Endodermal cell (in vitro differentiated cells): ENCODE measurements around the gene MEF2D. TPM values are rescaled to one million over a fixed set of nuclear protein-coding genes. Genes with fewer than 3 reads are reported as not detected.

Source experiments
- DNase-seq: peaks from one replicate; pipeline ENCODE4 v3.0.0-alpha.2; 2017
- H3K27ac ChIP-seq: 2 replicates; pipeline ENCODE4 v1.5.1; 2013; ENCODE audit warnings: mild to moderate bottlenecking, low read depth, low read length, moderate library complexity
- H3K27me3 ChIP-seq: 2 replicates; pipeline ENCODE4 v1.6.1; 2013; ENCODE audit warnings: mild to moderate bottlenecking, low read length, moderate library complexity; ENCODE audit not compliant: insufficient read depth, control insufficient read depth, poor library complexity, severe bottlenecking
- H3K36me3 ChIP-seq: 2 replicates; pipeline ENCODE4 v1.7.0; 2013; ENCODE audit warnings: mild to moderate bottlenecking, low read length, moderate library complexity; ENCODE audit not compliant: control insufficient read depth, insufficient read depth
- H3K4me1 ChIP-seq: one replicate; pipeline ENCODE4 v1.7.0; 2013; ENCODE audit warnings: low read length; ENCODE audit not compliant: control insufficient read depth, insufficient read depth
- H3K4me3 ChIP-seq: 2 replicates; pipeline ENCODE4 v1.5.1; 2013; ENCODE audit warnings: mild to moderate bottlenecking, low read length, moderate library complexity
- H3K9ac ChIP-seq: 2 replicates; pipeline ENCODE4 v1.6.1; 2013; ENCODE audit warnings: mild to moderate bottlenecking, low read length, moderate library complexity; ENCODE audit not compliant: poor library complexity, severe bottlenecking; ENCODE audit errors: extremely low read depth
- H3K9me3 ChIP-seq: 2 replicates; pipeline ENCODE4 v1.6.1; 2013; ENCODE audit warnings: mild to moderate bottlenecking, low read length, moderate library complexity; ENCODE audit not compliant: control insufficient read depth
- H3K27ac Mint-ChIP-seq: 2 replicates; pipeline ENCODE4 v1.8.0; 2020; ENCODE audit warnings: mixed read lengths
- H3K27me3 Mint-ChIP-seq: 2 replicates; pipeline ENCODE4 v1.8.0; 2021; ENCODE audit warnings: mild to moderate bottlenecking, mixed read lengths; ENCODE audit not compliant: insufficient read depth
- H3K36me3 Mint-ChIP-seq: 2 replicates; pipeline ENCODE4 v1.8.0; 2020; ENCODE audit warnings: low read depth, mixed read lengths
- H3K4me1 Mint-ChIP-seq: 2 replicates; pipeline ENCODE4 v1.8.0; 2020; ENCODE audit warnings: mixed read lengths
- H3K4me3 Mint-ChIP-seq: 2 replicates; pipeline ENCODE4 v1.8.0; 2020; ENCODE audit warnings: mild to moderate bottlenecking, moderate library complexity, mixed read lengths
- H3K9me3 Mint-ChIP-seq: 2 replicates; pipeline ENCODE4 v1.8.0; 2020; ENCODE audit warnings: mild to moderate bottlenecking, mixed read lengths
- CTCF ChIP-seq: fragments of 200-600 bp; sonication (generic); conservative IDR thresholded peaks from 2 replicates; pipeline ENCODE4 v1.5.0; 2021; ENCODE audit warnings: antibody characterized with exemption, mild to moderate bottlenecking
- WGBS, 2 experiments: methylation state at CpG; one replicate each; pipeline versions ENCODE4 v1.1.5 to v1.1.7; 2013; ENCODE audit warnings: missing lambda C conversion rate in 2 of 2, mixed read lengths in 1 of 2; ENCODE audit not compliant: insufficient coverage in 1 of 2, insufficient read length in 1 of 2; 5-methylcytosine and 5-hydroxymethylcytosine counted together
- total RNA-seq, 2 donors: library from RNA; stranded (reverse); fragmentation: NEBNext Ultra II Directional in 1 of 2; extraction: Animal tissue kit (Norgen Biotek cat#: 25700) in 1 of 2; gene quantifications; 2 replicates in 1 of 2; 3 replicates in 1 of 2; pipeline ENCODE4 v1.2.1, GENCODE V29; 2021

Gene MEF2D
- total RNA-seq, 2 donors from 2014 or later = 10.5 to 12.8 TPM

DNA sequence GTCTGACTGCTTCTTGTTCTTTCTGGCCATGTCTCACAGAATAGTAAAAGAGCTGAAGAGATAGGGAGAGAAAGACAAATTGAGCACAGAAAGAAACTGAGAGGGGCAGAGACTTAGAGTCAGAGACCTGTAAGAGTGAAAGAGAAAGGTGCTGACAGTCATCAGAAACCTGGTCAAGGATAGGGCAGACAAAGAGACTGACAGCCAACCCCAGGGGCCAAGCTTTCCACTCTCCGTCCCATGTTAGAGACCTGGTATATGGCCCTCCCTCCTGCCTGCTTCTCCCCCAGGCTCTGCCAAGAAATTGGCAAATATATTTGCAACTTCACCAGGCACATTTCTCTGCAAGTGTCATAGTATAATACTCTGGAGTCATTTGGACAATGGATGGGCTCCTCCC is 67.0 kb downstream of the MEF2D start:
- Histone ChIP-seq H3K9ac (no peak overlapping the region), H3K9me3 (no peaks in the 10 kb centered on the region), H3K36me3 (no peaks in the 10 kb centered on the region), H3K4me3 (no peak overlapping the region), H3K27ac (no peak overlapping the region), H3K4me1 (peaks cover 11% of the 10 kb centered on the region), H3K27me3 (peaks cover 78% of the 10 kb centered on the region)
- Mint-ChIP-seq H3K36me3 (no peaks in the 10 kb centered on the region), H3K4me3 (no peak overlapping the region), H3K9me3 (no peaks in the 10 kb centered on the region), H3K4me1 (peaks cover 56% of the 10 kb centered on the region), H3K27ac (no peak overlapping the region), H3K27me3 (peaks cover 80% of the 10 kb centered on the region)
- DNase-seq = peak; percentile 68
- TF ChIP-seq CTCF = no peak
- 27% methylated on average over 1 of the region's 1 CpG; no CpG with 5 or more reads in 1 of the 2 experiments for WGBS, 2 experiments

DNA sequence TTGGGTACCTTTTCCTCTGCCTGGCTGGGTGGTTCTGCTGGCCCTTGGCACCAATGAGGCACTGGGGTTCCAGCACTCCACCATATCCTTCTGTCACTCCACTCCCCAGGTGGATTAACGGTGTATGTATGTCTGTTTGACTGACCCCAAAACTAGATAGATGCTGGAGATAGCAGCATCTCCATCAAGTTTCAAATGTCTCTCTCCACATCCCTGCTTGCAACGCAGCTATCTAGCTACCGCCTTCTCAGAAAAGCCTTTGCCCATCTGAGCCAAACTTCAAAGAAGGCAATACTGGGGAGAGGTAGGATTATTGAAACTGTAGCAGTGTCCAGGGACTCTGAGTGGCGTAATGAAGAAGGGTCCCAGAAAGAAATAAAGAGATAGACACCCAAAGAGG is 67.5 kb downstream of the MEF2D start:
- H3K4me3 Mint-ChIP-seq = no peak overlapping the region
- Histone ChIP-seq H3K4me3 (peak overlapping the region; percentile 71), H3K4me1 (peaks cover 13% of the 10 kb centered on the region), H3K27me3 (peaks cover 78% of the 10 kb centered on the region), H3K9me3 (no peaks in the 10 kb centered on the region), H3K9ac (no peak overlapping the region), H3K27ac (no peak overlapping the region), H3K36me3 (no peaks in the 10 kb centered on the region)
- no peak for TF ChIP-seq CTCF
- 34 to 75% methylated on average over 1 to 4 of the region's 4 CpGs for WGBS, 2 experiments
- H3K27me3 Mint-ChIP-seq = peaks cover 78% of the 10 kb centered on the region
- no peak overlapping the region for H3K27ac Mint-ChIP-seq
- peaks cover 57% of the 10 kb centered on the region for H3K4me1 Mint-ChIP-seq
- no peaks in the 10 kb centered on the region for H3K36me3 Mint-ChIP-seq
- no peak for DNase-seq
- no peaks in the 10 kb centered on the region for H3K9me3 Mint-ChIP-seq

GRCh38 chr1:156432669-156433018 is 67.9 kb downstream of the MEF2D start:
- Mint-ChIP-seq H3K4me1 (peaks cover 59% of the 10 kb centered on the region), H3K36me3 (no peaks in the 10 kb centered on the region), H3K4me3 (peak overlapping the region; percentile 33), H3K27ac (no peak overlapping the region), H3K27me3 (peaks cover 78% of the 10 kb centered on the region), H3K9me3 (no peaks in the 10 kb centered on the region)
- DNase-seq = peak; percentile 90
- WGBS, 2 experiments = 2 to 3% methylated on average over 9 to 11 of the region's 11 CpGs
- TF ChIP-seq CTCF = no peak
- H3K9ac ChIP-seq = no peak overlapping the region
- no peak overlapping the region for H3K27ac ChIP-seq
- H3K4me1 ChIP-seq = peaks cover 17% of the 10 kb centered on the region
- peaks cover 78% of the 10 kb centered on the region for H3K27me3 ChIP-seq
- H3K36me3 ChIP-seq = no peaks in the 10 kb centered on the region
- peak overlapping the region; percentile 71 for H3K4me3 ChIP-seq
- H3K9me3 ChIP-seq = no peaks in the 10 kb centered on the region
